GM18909 (cell line): ENCODE results near the gene PLCB1.
"Not testable (repeated sequence)": the region's sequence is repeated elsewhere in the genome, so short reads cannot be mapped to it uniquely, and the experiment has no call there.

Experiments used
- ATAC-seq: cut with Tn5 transposase; IDR thresholded peaks from one replicate; pipeline ENCODE4 v1.9.1; 2021; ENCODE audit warnings: mild to moderate bottlenecking; ENCODE audit not compliant: unreplicated experiment, poor library complexity

PLCB1 gene

DNA sequence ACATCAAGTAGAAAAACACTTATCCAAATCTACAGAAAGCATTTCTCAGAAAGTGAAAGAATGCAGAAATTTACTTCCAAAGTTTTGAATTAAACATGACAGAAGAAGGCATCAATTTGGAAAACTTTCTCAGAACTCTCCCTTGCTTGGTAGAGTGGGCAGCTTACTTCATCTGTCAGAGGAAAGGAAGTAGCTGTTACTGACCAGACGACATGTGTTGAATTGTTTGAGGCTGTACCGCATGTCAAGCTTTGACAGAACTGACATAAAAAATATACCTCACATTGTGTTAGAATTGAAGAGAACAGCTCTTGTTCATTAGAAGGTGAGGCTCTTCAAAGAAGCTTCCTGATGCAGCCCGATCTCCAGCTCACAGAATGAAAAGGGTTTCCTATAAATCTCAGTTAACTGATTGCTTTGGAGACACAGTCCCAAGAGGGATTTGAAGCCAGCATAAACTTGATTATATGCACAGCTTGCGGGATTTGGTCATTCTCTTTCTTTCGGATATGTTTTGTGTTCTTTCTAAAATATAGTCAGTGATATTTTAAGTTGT lies 190.7 kb downstream of the PLCB1 start:
- no peak for ATAC-seq

DNA sequence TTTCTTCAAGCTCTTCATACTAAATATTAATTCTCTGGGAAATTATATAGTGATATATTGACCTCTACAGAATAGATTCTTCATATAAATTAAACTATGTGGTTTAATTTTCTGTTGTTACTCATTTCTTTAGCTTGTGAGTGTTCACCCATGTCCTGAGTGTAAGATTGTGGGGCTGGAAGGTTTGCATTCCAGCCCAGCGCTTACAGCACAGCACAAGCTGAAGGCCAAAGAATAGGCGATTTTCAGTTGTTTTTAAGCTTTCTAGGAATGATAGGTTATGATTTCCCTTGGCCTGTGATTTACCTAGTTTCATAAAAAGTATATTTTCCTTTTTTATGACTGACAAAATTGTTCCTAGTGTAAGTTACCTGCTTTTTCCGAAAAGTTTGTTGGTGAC lies 194.1 kb downstream of the PLCB1 start:
- ATAC-seq = no peak

DNA sequence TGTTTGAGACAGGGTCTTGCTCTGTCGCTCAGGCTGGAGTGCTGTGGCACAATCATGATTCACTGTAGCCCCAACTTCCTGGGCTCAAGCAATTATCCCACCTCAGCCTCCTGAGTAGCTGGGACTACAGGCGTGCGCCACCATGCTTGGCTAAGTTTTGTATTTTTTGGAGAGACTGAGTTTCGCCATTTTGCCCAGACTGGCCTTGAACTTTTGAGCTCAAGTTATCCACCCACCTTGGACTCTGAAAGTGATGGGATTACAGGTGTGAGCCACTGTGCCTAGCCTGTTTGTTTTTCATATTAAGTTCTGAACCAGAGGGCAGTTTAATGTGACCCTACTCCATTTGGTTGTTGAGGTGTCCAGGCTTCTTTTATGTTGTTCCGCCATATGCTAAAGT lies 194.8 kb downstream of the PLCB1 start:
- ATAC-seq = no peak

DNA sequence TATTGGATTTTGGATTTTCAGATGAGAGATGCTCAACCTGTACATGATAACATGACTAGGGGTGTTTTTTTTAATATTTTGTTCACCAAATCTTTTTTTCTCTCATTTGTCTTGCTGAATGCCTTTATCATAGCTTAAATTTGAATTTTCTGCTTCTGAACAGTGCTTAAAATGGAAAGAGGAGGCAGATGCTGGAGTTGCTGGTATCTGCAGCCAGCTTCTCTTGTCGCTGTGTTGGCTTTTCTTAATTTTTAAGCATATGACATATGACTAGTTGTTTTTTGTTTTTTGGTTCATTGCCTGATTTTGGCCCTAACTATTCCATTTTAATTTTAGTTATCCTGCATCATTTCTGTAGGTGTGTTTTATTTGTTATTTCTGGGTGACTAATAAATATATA lies 196.1 kb downstream of the PLCB1 start:
- ATAC-seq = no peak

DNA sequence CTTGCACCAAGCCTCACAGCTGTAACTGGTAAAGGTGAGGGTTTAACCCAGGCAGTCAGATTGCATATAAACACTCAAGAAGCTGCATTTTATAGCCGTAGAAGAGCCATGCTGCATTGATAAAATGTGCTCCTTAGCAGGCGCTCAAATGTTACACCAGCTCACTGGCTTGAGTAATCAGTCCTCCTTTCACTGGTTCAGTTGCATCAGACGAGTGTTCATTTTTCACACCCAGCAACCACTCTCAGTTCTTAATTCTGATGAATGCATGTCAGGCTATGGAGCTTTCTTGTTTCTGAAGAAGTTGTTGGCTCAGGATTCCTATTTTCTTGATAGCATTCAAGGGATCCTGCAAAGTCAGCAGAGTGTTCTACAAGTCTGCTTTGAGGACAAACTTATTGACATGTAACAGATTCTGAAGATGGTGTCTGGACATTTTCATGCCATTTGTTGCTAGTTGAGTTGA lies 198.3 kb downstream of the PLCB1 start:
- no peak for ATAC-seq

DNA sequence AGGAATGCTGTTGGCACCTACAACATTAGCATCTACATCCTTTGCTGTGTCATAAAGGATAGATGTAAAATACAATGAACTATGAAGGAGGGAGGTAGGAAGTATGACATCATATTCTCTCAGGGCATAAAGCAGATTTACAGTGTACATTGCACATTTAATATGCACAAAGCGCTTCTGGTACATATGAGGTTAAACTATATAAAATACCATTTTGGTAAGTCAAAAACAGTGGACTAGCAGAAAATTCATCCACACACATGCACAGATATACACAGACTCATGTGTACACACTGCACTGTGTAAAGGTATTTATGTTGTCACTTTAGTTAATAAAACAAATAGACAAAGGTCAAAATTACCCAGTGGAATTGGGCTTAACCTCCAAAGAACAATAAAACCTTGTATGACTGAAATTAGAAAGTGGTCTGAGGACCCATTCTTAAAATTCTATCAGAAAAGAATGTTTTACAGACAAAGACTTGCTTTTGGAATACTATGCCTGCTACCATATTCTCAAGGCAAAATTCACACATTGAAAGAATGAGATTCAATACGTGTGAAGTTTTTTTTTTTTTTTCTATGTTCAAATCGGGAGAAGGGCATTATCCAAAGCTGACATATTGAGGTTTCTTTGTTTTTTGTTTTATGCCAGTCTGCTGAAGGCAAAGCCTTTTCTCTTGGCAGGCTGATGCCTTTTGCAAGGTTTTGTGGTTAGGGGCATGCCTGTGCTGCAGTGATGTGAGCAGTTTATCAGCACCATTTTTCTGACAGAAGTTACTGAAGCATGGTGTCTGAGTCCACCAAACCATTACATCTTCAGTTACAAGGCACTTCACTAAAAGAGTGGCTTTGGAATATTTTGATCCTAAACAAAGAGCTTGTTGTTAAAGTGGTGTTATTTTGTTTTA lies 199.0 kb downstream of the PLCB1 start:
- ATAC-seq = no peak

DNA sequence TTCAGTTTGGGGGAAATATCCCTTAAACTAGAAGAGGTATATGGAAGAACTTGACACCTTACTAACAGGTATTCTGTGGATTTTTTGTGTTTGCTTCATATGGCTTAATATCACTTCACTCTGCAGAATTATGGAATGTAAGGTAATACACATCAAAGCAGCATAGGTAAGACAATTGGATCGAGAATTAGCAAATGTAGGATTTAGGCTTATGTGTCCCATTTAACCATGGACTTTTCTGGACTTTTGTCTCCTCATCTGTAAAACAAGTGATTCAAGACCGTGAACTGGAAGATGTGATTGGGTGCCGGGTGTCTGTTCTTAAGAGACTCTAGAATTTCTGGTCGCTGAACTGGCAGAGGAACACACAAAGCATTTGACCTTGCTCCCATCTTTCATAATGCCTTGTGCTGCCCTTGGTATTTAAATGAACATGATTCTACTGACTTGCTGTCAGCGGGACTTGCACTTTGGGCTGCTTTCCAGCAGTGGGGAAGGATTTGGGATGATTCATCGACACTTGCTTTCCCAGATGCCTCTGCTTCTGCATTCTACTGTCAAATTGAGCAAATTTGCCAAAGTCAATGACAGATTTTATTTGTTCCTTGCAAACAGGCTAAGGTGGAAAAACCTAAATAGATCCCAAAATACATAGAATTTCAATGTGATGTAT lies 199.8 kb downstream of the PLCB1 start:
- no peak for ATAC-seq

DNA sequence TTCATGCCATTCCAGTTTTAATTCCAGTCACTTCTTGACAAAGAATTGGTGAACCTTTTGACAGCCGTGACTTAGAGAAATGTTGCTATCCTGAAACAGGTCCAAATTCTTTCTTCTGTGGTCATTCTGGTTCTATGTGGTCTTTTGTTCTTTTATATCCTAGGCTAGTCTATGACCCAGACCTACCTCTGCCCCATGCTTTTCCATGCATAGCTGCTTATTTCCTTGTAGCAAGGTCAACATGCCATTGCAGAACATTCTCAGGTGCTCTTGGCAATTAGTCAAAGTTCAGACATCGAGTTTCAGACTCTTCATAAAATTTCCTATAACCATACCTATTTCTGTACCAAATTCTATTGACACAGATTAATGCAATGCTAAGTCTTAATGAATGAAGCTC lies 202.6 kb downstream of the PLCB1 start:
- no peak for ATAC-seq

DNA sequence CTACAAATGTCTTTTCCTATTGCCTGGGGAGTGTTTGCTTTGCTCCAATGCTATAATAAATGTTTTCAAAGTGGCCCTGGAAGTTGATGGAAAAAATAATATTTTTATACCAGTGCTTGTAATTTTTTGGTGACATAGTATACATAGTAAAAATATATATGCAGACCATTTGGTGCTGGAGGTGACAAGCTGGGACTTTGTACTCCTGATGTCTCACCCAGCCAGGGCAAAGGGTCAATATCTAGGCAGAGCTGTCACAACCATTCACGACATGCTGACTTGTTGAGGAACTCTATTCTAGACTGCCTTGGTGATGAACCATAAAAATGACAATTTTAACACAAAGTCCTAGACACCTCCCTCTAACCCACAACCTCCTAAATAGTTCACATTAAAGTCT lies 203.0 kb downstream of the PLCB1 start:
- ATAC-seq = no peak

DNA sequence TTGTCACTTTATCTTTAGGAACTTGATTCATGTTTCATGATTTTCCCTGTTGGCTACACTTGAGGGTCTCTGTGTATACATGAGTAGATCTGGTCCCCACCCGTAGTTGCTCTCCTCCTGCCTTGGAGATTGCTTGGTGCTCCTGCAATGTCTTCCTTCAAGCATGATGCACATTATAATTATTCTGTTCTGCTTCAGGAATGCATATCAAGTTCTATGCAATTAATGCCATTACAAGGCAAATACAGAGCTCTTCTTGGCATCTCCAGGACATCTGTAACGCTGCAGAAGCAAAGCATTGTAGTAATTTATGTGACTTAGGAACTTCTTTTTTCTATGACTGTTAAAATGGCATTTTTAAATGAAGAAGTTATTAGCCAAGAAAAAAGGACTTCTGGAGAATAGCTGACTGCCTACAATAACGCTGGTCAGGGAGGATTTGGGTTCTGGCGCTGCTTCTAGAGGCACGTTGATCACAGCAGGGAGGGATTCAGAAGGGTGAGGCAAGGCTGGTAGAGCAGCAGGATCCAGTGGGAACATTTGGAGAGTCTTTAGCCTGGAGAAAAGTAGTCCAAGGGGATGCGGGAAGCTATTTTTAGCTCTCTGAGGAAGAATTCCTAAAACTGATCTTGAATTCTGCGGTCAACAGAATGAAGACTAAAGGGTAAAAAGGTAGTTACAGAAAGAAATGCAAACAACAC lies 203.6 kb downstream of the PLCB1 start:
- ATAC-seq = no peak

DNA sequence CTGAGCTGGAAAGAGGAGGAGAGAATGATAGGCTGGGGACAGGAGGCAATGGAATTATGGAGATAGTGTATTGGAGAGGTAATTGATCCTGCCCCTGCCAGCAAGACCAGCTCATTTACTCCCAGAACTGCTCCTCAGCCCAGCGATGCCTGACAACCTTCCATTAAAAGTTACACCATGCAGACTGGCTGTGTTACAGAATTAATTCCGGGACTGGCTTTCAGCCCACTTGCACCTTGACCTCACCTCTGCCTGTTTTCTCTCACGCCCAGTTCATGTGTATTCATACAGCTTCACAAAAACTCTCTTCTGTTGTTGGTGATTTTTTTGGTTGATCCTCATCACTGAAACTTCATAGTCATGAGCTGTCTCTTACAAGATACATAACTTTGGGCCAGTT lies 207.3 kb downstream of the PLCB1 start:
- ATAC-seq = no peak

DNA sequence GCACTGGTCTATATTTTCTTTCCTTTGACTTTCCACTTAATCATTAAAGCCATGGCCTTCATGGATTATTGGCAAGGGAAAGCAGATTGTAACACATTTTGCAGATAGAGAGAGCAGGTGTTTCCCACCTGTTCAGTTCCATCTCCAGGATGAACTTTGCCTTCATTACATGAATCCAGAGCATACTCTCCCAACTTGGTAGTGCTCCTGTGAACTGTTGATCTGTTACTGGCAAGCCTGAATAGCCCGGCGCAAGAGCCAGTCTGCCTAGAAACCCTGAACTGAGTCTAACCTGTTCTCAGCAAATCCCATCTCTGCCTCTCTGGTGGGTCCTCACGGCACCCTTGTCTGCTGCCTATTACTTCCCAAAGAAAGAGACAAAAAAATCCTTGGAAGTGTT lies 210.3 kb downstream of the PLCB1 start:
- no peak for ATAC-seq

DNA sequence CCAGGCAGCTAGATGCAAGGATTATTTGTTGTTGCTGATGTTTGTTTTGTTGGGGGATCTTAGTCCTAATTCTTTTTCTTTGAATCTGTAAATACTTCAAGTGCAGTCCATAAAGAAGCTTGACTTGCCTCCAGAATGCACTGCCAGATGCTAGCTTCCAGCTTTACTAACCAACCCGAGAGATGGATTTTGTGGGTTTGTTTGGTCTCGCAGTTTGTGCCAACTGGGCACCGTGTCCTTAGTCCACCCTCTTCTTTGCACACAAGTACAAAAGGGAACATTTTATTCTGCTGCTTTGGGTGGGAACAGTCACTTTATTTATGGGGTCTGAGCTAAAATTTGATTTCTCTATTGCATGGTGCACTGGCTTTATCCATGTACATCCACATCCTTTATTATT lies 212.0 kb downstream of the PLCB1 start:
- ATAC-seq = no peak

DNA sequence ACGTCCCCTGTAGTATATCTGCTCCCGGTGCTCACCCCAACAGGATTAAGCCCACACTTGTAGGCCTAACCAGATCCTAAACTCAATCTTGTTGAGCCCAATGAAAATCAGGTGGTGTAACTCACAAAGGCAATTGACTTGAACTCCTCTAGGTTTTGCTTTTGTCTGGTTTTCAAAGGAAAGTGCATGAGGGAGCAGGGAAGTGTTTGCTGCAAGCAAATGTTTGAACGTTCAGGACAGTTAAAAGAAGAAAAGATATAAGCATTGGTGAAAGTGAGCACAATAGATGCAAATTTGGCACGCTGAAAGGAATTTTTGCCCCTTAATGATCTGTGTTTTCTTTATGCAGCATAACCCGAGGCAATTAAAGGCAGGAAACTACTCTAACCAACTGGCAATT lies 212.6 kb downstream of the PLCB1 start:
- ATAC-seq = no peak

DNA sequence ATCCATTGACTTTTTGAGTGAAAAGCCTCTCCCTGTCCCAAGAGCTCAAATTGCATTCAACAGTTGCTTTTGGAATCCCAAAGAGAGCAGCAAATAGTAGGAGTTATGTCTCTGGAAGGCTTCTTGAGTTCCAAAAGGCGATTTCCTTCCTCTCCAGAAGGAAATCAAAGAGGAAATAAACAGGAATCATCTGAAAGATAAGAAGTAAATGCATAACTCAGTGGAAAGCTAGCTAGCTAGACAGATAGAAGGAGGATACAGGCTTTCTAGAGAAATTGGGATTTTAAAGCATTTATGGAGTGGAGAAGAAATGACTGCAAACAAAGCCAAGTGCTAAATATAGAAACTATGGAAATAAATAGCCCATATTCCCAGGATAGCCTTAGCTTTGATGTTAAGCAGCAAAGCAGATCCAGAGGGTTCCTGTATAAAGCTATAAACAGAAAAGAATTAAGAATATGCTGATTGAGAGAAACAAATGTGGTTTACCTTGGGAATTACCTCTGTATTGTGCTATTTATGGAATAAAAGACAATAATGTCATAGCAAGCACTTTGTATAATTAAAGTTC lies 214.7 kb downstream of the PLCB1 start:
- no peak for ATAC-seq

DNA sequence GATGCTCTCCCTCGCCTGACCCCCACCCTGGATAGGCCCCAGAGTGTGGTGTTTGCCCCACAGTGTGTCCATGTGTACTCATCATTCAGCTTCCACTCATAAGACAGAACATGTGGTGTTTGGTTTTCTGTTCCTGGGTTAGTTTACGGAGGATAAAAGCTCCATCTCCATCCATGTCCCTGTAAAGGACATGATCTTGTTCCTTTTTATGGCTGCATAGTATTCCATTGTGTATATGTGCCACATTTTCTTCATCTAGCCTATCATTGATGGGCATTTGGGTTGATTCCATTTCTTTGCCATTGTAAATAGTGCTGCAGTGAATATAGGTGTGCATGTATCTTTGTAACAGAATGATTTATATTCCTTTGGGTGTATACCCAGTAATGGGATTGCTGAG lies 218.2 kb downstream of the PLCB1 start:
- not testable (repeated sequence) for ATAC-seq

DNA sequence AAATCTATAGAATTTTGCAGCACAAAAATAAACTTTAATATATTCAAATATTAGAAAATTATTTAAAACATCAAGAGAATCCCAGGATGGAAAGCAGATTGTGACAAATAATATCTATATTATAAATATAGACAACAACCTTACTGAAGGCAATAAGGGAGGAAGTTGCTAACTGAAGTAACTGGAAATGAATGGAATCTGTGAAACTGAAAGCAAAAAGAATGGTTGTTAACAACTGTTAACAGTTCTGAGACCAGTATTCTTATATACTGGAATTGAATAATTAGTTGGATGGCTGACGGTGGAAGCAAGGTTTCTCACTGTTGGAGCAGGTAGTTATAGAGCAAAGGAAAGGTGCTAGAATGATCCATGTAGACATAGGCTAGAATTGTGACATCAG lies 220.4 kb downstream of the PLCB1 start:
- no peak for ATAC-seq

DNA sequence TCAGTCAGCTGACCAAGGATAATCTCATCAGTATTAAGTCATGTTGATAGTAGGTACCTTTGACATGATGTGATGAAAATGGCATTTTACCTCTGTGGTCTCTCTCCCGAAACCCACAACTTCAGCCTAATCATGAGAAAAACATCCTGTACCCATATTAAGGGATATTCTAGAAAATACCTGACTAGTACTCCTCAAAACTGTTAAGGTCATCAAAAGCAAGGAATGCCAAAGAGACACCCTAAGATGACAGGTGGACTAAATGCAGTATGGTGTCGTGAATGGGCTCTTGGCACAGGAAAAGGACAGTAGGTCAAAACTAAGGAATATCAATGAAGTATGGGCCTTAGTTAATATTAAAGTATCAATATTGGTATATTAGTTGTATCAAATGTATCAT lies 221.4 kb downstream of the PLCB1 start:
- ATAC-seq = no peak

DNA sequence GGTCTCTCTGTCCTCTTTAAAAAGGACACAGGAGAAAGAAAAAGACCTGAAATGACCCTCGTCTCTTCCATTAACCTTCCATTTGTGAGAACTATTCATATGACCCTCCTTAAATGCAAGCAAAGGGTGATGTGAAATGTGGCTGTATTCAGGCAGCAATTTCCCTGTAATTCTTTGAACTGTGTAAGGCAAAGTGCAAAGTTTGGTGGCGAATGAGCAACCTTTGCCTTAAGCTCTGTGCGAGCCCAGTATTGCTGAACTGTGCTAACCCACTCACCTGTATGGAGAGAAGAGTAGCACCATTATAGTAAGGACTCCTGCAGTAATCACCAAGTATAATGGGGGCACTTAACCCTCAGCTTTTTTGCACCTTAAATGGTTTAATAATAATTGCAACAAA lies 223.4 kb downstream of the PLCB1 start:
- ATAC-seq = no peak

DNA sequence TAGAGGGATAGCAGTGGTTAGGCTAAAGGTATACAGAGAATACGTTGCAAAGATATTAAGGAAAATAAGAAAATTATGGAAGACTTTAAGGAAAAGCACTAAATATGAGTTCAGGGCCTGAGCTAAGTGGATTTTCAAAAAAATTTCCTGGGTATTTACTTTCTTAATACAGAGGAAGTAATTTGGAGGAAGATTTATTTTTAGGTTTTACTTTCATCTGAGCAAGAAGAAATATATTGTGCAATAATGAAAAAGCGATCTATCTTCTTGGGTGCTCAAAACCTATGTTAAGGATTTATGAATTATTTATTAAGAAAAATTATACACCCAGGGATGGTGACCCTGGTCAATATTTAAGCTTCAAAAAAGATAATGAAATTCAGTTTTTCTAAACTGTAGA lies 224.7 kb downstream of the PLCB1 start:
- no peak for ATAC-seq

DNA sequence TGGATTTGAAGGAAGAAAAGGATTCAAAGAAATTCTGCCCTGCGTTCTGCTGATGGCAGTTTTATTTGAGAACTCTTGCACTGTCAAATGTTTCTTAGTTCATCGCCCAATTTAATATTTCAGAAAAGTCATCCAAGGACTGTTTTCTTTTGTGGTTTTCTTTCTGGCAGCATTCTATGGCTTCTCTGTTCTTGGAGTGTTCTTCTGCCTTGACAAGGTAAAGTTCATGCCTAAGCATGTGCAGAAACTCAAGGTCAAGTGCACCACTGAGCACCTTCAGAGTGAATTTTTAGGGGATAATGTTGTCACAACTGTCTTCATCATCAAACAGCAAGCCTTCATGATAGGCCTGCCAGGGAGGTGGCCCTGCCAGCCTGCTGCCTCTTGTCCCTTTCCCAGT lies 225.6 kb downstream of the PLCB1 start:
- no peak for ATAC-seq
